GM23248 (cell line): ENCODE results near the gene LGALS14. TPM values are rescaled to one million over a fixed set of nuclear protein-coding genes. Genes with fewer than 3 reads are reported as not detected.
"Not testable (repeated sequence)": the region's sequence is repeated elsewhere in the genome, so short reads cannot be mapped to it uniquely, and the experiment has no call there.

ENCODE experiments used
- DNase-seq: peaks from one replicate; pipeline ENCODE4 v3.0.0-alpha.2; 2015
- H2AFZ ChIP-seq: fragments of 200-600 bp; sonication (generic); 2 replicates; pipeline ENCODE4 v1.6.1; 2016; ENCODE audit warnings: antibody characterized with exemption
- H3F3A ChIP-seq: fragments of 200-600 bp; sonication (generic); 2 replicates; pipeline ENCODE4 v1.6.1; 2016; ENCODE audit warnings: mild to moderate bottlenecking, antibody characterized with exemption, mixed run types; ENCODE audit not compliant: insufficient read depth
- H3K27ac ChIP-seq: fragments of 200-600 bp; sonication (generic); 2 replicates; pipeline ENCODE4 v1.5.1; 2016; ENCODE audit warnings: mild to moderate bottlenecking
- H3K27me3 ChIP-seq: fragments of 200-600 bp; sonication (generic); replicated peaks from 2 replicates; pipeline ENCODE4 v1.6.1; 2016; ENCODE audit warnings: mild to moderate bottlenecking; ENCODE audit not compliant: insufficient read depth
- H3K36me3 ChIP-seq: fragments of 200-600 bp; sonication (generic); 2 replicates; pipeline ENCODE4 v1.6.1; 2016; ENCODE audit warnings: low read depth, mild to moderate bottlenecking
- H3K4me1 ChIP-seq: fragments of 200-600 bp; sonication (generic); 2 replicates; pipeline ENCODE4 v1.6.1; 2016; ENCODE audit warnings: mild to moderate bottlenecking; ENCODE audit not compliant: insufficient read depth
- H3K4me2 ChIP-seq: fragments of 200-600 bp; sonication (generic); one replicate; pipeline ENCODE4 v1.6.1; 2016; ENCODE audit warnings: mild to moderate bottlenecking; ENCODE audit not compliant: unreplicated experiment
- H3K4me3 ChIP-seq: fragments of 200-600 bp; sonication (generic); 2 replicates; pipeline ENCODE4 v1.5.1; 2016; ENCODE audit warnings: mild to moderate bottlenecking
- H3K79me2 ChIP-seq: fragments of 200-600 bp; sonication (generic); 2 replicates; pipeline ENCODE4 v1.6.1; 2016; ENCODE audit warnings: mild to moderate bottlenecking; ENCODE audit not compliant: insufficient read depth
- H3K9ac ChIP-seq: fragments of 200-600 bp; sonication (generic); 2 replicates; pipeline ENCODE4 v1.6.1; 2016; ENCODE audit warnings: mild to moderate bottlenecking
- H3K9me2 ChIP-seq: fragments of 200-600 bp; sonication (generic); 2 replicates; pipeline ENCODE4 v1.6.1; 2016; ENCODE audit warnings: mixed run types, mild to moderate bottlenecking, moderate library complexity; ENCODE audit not compliant: insufficient read depth
- H3K9me3 ChIP-seq: fragments of 200-600 bp; sonication (generic); one replicate; pipeline ENCODE4 v1.6.1; 2017; ENCODE audit warnings: low read depth
- H4K20me1 ChIP-seq: fragments of 200-600 bp; sonication (generic); 2 replicates; pipeline ENCODE4 v1.6.0; 2016; ENCODE audit not compliant: insufficient read depth
- EZH2 ChIP-seq: fragments of 200-600 bp; sonication (generic); IDR thresholded peaks from 2 replicates; pipeline ENCODE4 v1.6.1; 2018; ENCODE audit warnings: antibody characterized with exemption, mild to moderate bottlenecking; ENCODE audit not compliant: insufficient read depth, poor library complexity, severe bottlenecking
- EZH2phosphoT487 ChIP-seq: fragments of 200-600 bp; sonication (generic); IDR thresholded peaks from 2 replicates; pipeline ENCODE4 v1.6.1; 2018; ENCODE audit warnings: antibody characterized with exemption, moderate library complexity, mild to moderate bottlenecking, low read depth; ENCODE audit not compliant: insufficient read depth
- WGBS, 2 experiments: methylation state at CpG; one replicate each; pipeline ENCODE4 v1.1.6; 2015 to 2017; ENCODE audit warnings: low lambda C conversion rate in 2 of 2, low coverage in 1 of 2; ENCODE audit errors: missing lambda C conversion rate in 2 of 2; 5-methylcytosine and 5-hydroxymethylcytosine counted together
- in situ Hi-C: fragments of 300-500 bp; cut with MboI; formaldehyde crosslinking; loops from 2 replicates; pipeline ENCODE4 v1.15.0; 2020
- polyA plus RNA-seq: library from polyadenylated mRNA; unstranded; fragments of >200 nt; fragmentation: Nextera tagmentation; extraction: Ambion mirVana; gene quantifications from 2 replicates; pipeline ENCODE4 v1.2.1, GENCODE V29; 2016
- total RNA-seq: library from RNA; depleted of rRNA; stranded (reverse); fragments of >200 nt; shearing (Covaris generic); gene quantifications from 2 replicates; pipeline ENCODE4 v1.2.3, GENCODE V29; 2014

The LGALS14 gene
- total and polyA plus RNA-seq, 2 experiments from 2014 or later = not detected

GRCh38 chr19:39710333-39710890 lies 6.1 kb downstream of the LGALS14 start:
- H3K4me2 ChIP-seq = no peak overlapping the region
- no peaks in the 10 kb centered on the region for H3K36me3 ChIP-seq
- no peaks in the 10 kb centered on the region for H3F3A ChIP-seq
- no peak overlapping the region for H3K27ac ChIP-seq
- H3K4me1 ChIP-seq = no peaks in the 10 kb centered on the region
- in situ Hi-C loops = no loop called here
- no peaks in the 10 kb centered on the region for H3K79me2 ChIP-seq
- no peak for TF ChIP-seq EZH2
- TF ChIP-seq EZH2phosphoT487 = no peak
- H3K9me2 ChIP-seq = no peaks in the 10 kb centered on the region
- peaks cover 4% of the 10 kb centered on the region; the same call in 1 of the 2 replicates for H3K27me3 ChIP-seq
- DNase-seq = no peak
- WGBS, 2 experiments = 30 to 33% methylated on average over 4 of the region's 4 CpGs
- no peak overlapping the region for H2AFZ ChIP-seq
- no peaks in the 10 kb centered on the region for H4K20me1 ChIP-seq
- H3K9ac ChIP-seq = no peak overlapping the region
- H3K9me3 ChIP-seq = no peaks in the 10 kb centered on the region
- no peak overlapping the region for H3K4me3 ChIP-seq

- in situ Hi-C loops, H3K4me3 ChIP-seq, H3K36me3 ChIP-seq, H3K9me3 ChIP-seq, H3K4me2 ChIP-seq, H3K27ac ChIP-seq, DNase-seq, H3K4me1 ChIP-seq, H3K9me2 ChIP-seq, H2AFZ ChIP-seq, H3F3A ChIP-seq, H3K27me3 ChIP-seq, H4K20me1 ChIP-seq, H3K79me2 ChIP-seq, H3K9ac ChIP-seq: not testable (repeated sequence)
- WGBS, 2 experiments = 8 to 30% methylated on average over 3 of the region's 3 CpGs
Observed at GRCh38 chr19:39720144-39720543, 15.9 kb downstream of the LGALS14 start.

- H4K20me1 ChIP-seq = no peaks in the 10 kb centered on the region
- H3K4me3 ChIP-seq = no peak overlapping the region
- H3K9ac ChIP-seq = no peak overlapping the region
- no peak for DNase-seq
- H3F3A ChIP-seq = no peaks in the 10 kb centered on the region
- H3K4me1 ChIP-seq = no peaks in the 10 kb centered on the region
- no peak overlapping the region for H3K4me2 ChIP-seq
- H3K27me3 ChIP-seq = no peaks in the 10 kb centered on the region
- H3K9me2 ChIP-seq = no peaks in the 10 kb centered on the region
- H3K9me3 ChIP-seq = no peaks in the 10 kb centered on the region
- no peak overlapping the region for H3K27ac ChIP-seq
- TF ChIP-seq EZH2phosphoT487 (no peak), EZH2 (no peak)
- in situ Hi-C loops = no loop called here
- H3K79me2 ChIP-seq = no peaks in the 10 kb centered on the region
- H2AFZ ChIP-seq = no peak overlapping the region
- no peaks in the 10 kb centered on the region for H3K36me3 ChIP-seq
Observed at GRCh38 chr19:39725995-39726394, 21.7 kb downstream of the LGALS14 start.

- Histone ChIP-seq H3K9ac (no peak overlapping the region), H3K4me3 (no peak overlapping the region), H3K36me3 (no peaks in the 10 kb centered on the region), H3K79me2 (no peaks in the 10 kb centered on the region), H3K27me3 (no peaks in the 10 kb centered on the region), H3K4me2 (no peak overlapping the region), H3F3A (no peaks in the 10 kb centered on the region), H3K27ac (no peak overlapping the region), H3K4me1 (no peaks in the 10 kb centered on the region), H2AFZ (no peak overlapping the region), H4K20me1 (no peaks in the 10 kb centered on the region), H3K9me3 (no peaks in the 10 kb centered on the region), H3K9me2 (no peaks in the 10 kb centered on the region)
- WGBS, 2 experiments = 28 to 38% methylated on average over 10 of the region's 10 CpGs
- TF ChIP-seq EZH2phosphoT487 (no peak), EZH2 (no peak)
- no peak for DNase-seq
- in situ Hi-C loops = no loop called here
Observed at GRCh38 chr19:39727070-39727800, 23.0 kb downstream of the LGALS14 start.
